Activated CD8-positive, alpha-beta memory T cell treated with anti-CD3 and anti-CD28 coated beads, Interleukin-2, amount 50 U/mL, for 24 hours (primary cell): ENCODE data around the gene PCDH15.

Experiments used
- DNase-seq: peaks from one replicate; pipeline ENCODE4 v3.0.0-alpha.2; 2020; ENCODE audit errors: extremely low read depth

PCDH15 gene

DNA sequence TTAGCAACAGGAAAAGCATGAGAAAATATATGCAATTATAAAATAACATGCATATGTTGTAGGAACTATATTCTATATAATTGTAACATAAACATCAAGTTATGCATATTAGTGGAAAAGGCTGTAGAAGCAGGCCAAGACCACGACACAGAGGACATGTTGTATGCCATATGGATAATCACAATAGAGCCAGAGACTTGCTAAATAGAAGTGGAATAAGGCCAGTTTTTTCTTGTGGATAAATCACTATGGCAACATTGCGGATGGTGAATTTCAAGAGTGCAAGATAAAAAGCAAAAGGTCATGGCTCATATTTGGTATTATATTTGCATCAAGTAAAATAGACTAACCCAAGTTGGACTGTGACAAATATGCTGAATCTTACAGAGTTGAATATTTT, 93.0 kb downstream of the PCDH15 start:
- no peak for DNase-seq

DNA sequence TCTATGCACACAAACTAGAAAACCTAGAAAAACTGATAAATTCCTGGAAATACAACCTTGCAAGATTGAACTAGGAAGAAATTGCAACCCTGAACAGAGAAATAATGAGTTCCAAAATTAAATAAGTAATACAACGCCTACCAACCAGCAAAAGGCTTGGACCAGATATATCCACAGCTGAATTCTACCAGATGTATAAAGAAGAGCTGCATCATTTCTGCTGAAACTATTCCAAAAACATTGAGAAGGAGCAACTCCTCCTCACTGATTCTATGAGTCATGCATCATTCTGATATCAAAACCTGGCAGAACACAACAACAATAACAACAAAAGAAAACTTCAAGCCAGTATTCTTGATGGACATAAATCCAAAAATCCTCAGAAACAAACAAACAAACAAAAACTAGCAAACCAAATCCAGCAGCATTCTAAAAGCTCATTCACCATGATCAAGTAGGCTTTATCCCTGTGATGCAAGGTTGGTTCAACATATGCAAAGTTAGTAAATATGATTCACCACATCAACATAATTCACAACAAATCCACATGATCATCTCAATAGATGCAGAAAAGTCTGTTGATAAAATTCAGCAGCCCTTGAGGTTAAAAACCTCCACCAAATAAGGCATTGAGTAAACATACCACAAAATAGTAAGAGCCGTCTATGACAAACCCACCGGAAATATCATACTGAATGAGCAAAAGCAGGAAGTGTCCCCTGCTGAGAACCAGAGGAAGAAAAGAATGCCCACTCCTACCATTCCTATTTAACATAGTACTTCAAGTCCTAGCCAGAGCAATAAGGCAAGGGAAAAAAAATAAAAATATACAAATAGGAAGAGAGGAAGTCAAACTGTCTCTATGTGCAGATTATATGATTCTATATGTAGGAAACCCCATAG, 98.2 kb downstream of the PCDH15 start:
- no peak for DNase-seq

DNA sequence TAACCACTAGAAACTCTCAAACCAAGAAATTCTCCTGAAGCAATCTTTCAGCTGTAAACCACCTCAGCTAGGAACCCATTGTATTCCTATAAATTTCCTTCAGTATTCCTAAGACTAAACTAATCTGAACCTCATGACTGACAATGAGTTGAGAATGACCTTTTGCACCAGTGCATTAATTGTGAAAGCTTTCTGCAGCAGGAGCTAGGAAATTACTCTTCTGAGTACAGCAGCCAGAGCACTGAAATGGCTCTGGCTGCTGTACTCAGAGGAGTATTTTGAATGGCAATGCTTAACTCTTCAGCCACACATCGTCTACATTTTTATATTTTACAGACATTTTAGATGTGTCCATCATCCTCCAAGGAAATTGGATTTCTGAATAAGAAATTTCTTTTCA, 109.7 kb downstream of the PCDH15 start:
- no peak for DNase-seq

DNA sequence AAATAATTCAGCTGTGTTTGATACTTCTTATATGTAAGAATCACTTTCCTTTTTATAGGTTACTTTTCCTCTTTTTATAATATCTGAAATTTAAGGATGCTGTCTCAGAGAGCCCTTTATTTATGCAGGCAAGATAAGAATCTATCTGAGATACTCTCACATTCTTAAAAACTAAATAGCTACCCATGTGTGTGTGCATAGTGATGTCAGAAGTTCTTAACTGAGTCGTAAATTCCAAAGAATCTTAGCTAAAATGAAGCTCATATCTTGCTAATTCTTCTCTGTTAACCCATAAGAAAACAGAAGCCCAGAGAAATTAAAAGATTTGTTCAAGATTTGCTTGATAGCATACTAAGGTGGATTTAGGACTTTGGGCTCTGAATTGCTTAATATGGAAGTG, 118.5 kb downstream of the PCDH15 start:
- DNase-seq, result no peak

DNA sequence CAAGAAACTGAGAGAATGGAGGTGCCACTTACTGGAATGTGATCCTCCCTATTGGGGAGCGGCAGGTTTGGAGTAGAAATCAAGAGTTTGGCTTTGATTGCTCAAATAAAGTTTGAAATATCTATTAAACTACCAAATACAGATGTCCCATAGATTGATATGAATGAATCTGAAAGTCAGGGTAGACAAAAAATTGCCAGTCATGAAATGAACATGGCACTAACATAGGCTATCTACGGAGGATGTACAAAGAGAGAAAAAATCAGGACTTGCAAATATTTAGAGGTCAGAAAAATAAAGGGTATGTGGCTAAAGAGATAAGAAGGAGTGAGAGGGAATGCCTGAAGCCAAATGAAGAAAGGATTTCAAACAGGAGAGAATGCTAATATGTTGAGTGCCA, 119.9 kb downstream of the PCDH15 start:
- DNase-seq, result no peak

DNA sequence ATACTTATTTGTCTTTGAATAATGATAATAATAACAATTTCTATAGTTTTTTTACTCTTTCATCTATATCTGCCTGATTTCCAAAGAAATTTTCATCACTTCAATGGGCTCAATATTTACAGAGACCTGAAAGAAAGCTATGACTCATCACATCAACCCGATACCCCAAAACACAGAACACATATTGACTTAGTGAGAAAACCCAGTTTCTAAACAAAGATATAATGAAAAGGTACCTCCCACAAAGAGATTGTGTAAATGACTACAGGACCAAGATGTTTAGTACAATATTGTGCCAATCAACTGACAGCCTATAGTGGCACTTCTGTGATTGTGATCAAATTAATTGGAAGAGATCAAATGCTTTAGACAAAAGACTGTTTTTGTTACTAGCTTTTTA, 133.9 kb downstream of the PCDH15 start:
- no peak for DNase-seq

DNA sequence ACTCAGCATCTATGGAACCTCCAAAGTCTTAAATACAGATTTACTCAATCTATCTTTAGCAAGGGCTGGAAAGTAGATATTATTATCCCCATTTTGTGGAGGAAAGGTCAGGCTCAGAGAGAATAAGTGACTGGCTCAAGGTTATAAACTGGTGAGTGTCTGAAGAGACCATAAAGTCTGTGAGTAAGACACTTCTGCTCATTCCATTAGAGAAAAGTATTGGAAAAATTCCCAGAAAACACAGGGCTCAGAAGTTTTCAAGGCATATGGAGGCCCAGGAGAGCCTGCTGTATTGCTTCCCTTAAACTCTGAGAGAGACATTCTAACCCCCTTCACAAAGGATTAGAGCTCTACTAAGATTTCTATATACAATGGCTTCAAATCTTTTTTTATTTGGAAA, 134.8 kb downstream of the PCDH15 start:
- no peak for DNase-seq

DNA sequence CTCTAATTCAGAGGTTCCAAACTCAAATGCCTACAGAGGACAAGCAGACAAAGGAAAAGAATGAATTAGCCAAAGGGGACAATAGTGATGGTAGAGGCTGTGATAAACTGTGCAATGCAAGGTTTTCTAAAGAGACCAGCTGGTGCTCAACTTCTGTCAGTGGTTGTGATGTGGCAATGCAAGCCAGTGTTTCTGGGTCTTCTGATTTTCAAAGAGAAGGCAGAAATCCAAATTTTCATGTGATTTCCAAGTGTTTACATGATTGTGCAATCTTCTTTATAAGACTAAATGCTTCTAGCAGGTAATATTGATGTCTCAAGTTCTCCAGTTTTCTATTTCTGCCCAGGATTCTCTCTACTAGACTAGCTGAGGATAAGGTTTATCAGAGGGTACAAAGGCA, 135.9 kb downstream of the PCDH15 start:
- DNase-seq, result no peak

DNA sequence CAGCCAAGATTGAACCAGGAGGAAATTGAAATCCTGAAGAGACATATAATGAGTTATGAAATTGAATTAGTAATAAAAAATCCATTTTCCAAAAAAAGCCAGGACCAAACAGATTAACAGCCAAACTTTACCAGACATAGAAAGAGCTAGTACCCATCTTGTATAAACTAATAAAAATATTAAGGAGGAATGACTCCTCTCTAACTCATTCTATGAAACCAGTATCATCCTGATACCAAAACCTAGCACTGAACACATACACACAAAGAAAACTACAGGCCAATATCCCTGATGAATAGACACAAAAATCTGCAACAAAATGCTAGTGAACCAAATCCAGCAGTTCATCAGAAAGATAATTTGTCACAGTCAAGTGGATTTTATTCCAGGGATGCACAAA, 140.6 kb downstream of the PCDH15 start:
- DNase-seq, result no peak

DNA sequence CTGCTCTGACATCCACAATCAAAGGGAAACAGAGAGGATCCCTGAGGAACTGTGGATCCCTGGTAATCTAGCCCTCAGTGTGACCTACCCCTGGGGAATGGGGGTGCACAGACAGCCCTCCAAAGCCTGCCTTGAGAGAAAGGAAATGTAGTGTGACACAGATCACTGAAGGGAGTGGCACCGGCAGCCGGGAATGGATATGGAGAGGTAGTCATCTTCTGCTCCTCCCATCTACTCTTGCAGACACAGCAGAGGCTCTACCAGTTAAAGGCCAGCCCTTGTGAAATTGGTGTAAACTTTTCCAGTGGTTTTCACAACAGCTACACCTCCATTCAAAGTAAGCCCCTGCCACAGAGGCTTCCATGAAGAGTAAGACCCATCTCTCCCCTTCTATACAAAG, 144.4 kb downstream of the PCDH15 start:
- no peak for DNase-seq

DNA sequence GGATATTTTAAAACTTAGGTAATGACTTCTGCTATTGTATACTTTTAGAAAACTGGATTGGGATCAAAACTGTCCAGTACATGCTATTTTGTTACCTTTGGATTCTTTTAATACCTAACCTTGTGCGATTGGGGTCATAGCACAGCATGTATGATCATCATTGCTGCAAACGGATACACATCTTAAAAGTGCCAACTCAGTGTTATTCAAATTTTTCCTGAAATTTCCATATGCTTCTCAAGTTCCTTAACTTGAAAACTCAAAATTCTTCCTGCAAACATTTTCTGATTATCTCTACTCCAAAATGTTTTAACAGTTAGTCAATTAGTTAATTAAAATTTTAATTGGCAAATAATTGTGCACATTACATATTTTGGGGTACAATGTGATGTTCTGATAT, 147.5 kb downstream of the PCDH15 start:
- DNase-seq, result no peak

DNA sequence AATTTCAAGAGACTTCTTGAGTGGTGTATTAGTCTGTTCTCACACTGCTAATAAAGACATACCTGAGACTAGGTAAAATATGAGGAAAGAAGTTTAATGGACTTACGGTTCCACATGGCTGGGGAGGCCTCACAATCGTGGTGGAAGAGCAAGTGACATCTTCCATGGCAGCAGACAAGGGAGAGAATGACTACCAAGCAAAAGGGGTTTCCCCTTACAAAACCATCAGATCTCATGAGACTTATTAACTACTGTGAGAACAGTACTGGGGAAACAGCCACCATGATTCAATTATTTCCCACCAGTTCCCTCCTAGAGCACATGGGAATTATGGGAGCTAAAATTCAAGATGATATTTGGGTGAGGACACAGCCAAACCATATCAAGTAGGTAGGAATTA, 150.5 kb downstream of the PCDH15 start:
- DNase-seq, result no peak

DNA sequence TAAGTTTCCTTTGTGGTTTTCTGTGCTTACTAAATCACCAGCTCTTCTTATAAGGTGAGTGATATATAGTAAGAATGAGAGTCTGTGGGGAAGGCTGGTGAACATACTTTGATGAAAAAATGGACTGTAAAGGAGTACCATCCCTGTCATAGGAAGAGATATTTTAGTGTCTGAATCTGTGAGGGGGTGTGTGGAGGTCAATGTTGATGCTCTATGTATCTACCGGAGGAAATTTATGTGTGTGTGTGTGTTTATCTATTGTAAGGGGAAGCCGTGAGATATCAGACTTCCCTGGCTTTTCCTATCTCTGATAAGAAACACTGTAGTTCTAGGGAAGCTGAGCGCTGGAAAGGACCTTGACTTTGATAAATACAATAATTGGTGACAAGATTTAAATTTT, 179.0 kb downstream of the PCDH15 start:
- no peak for DNase-seq

DNA sequence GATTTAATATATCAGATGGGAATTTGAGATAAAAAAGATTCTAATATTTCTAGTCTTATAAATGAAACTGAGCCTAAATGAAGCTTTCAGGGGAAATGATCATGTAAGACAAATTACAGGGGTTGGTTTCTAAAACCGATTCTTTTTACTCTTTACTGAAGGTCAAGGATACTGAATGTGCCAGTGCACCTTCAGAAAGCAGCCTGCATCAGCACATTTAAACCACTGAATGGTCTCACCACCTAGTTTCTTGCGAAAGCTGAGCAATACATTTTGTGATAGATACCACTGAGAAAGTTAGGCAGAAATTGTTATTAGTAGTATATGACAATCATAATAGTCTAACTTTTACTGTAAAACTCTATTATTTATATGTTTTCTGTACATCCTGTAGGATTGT, 180.7 kb downstream of the PCDH15 start:
- DNase-seq, result no peak

DNA sequence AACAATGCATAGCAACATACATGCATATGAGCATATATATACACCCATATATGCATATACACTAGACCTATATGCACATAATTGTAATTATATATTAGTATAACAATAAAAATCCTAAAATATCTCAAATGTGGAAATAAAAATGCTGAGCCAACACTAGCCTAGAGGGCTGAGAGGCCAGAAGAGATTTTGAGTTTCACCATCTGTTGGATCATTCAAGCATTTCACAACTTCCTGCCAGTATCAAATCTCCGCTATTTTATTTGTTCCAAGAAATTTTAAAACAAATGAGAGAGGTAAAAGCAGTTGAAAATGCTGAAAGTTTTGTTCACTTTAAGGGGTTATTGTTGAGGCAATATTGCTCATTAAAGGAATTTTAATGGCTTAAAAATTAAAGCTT, 187.0 kb downstream of the PCDH15 start:
- no peak for DNase-seq

DNA sequence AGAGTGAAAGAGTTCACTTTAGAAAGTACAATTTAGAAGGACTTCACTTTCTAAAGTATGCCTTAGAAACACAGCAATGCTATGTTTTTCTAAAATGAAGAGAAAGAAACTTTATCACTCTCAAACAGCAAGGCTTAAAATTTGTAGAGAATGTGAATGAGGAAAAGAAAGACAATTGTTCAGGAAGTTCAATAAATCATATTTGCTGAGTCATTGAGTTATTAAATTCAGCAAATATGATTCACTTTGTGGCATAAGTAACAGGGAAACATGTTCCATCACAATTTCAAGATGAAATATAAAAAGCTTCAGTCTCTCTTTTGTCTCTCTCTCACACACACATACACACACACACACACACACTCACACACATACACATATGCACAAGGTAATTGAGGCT, 187.9 kb downstream of the PCDH15 start:
- DNase-seq, result no peak

DNA sequence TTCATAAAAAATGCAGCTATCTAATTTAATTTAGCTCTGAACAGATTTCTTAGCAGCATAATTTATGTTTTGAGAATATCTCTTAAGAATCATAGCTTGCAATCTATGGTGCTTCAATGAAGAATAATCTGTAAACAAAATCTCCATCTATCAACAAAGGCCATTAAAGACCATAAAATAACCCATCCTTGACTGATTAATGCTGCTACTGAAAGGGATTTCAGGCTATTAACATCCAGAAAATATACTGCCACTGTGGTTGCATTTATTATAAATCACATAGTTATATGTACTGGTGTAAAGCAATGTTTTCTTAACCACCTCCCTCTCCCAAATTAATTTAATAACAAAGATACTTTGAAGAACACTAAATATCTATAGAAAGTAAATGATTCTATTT, 191.6 kb downstream of the PCDH15 start:
- no peak for DNase-seq

DNA sequence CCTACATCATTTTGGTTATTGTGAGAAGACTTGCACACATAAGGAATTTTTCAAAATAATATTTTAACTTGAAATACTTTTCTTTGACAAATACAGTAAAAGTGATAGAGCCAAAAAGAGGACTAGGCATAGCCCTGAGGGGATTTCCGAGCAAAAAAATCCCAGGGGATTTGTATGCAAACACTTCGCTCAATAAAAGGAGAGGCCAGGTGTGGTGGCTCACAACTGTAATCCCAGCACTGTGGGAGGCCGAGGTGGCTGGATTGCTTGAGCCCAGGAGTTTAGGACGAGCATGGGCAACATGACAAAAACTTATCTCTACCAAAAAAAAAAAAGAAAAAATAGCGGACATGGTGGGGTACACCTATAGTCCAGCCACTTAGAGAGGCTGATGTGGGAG, 193.0 kb downstream of the PCDH15 start:
- no peak for DNase-seq

DNA sequence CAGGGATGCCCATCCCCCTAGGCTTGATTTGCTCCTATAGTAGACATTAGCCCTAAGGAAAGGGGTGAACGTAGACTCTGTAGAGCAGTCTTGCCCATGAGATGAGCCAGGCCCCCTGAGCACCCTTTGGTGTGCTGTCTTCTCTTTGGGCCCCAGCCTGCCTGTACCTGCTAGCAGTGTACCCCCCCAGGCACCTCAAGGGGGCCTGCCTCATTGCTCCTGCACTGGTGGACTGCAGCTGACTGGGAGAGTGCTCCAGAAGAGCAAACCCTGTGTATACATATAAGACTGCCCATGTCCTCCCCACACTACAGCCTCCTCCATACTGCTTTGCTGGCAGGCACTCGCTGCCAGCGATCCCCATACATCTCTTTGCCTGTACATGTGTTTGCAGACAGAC, 206.7 kb downstream of the PCDH15 start:
- no peak for DNase-seq

DNA sequence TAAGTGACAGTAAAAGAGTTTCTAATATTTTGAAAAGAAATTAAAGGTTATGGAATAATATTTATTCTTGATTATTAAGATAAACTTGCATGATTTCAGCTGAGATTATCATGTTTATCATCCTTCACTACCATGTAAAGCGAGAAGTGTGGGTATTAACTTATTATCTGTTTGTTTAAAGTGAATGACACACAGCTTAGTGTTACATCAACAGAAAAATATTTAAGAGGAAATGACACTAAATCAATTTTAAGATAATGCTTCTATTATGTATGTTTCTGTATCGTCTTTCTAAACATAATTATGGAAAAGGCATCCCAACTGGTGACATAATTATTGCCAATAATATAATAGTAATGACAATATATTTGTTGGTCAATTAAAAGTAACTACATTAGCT, 213.1 kb downstream of the PCDH15 start:
- DNase-seq, result no peak

DNA sequence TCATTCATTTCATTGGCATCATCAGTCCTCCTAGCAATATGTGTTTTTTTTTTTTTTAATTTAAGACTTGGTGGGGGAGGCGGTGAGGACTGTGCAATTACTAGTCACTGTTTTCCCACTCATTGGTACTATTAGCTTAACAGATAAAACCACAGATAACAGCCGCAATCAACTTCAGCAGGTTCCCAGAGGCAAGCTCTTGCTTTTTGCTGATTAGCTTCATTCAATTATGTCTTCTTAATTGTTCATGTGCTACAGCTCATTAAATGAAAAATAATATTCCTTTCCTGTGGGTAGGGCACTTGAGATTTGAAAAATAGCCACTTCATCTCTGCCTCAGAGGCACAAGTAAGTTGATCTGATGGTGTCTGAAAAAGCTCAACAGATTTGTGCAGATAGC, 215.5 kb downstream of the PCDH15 start:
- DNase-seq, result no peak

DNA sequence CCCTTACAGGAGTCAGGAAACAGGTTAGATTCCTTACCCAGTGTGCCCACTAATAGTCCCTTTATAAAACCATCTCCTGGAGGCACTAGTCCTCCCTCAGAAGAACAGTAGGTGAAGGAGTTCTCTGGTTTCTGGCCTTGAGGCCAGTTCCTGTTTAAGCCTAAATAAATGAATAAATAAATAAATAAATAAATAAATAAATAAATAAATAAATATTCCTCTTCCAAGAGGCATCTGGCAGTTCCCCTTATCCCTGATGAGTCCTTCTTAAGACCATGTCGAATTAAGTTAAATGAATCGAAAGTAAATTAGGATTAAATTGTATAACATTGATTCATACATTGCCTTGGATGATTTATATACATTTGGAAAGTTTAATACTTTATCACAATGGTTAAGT, 223.3 kb downstream of the PCDH15 start:
- no peak for DNase-seq

DNA sequence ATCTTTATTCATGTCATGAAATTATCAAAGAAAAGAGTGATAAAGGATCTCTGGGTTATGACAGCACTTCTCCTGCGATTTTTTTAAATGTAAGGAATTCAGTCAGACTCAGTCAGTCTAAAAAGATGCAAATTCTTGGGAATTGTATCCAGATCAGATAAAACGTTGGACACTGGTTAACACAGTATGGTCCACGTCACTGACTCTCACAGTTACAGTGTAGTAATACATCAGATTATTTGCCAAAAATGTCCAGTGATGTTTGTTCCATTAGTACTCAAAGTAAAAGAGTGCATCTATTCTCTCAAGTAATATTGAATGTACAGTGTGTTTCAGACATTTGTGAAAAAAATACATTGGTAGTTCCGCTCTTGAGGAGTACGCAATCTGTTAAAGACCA, 224.5 kb downstream of the PCDH15 start:
- no peak for DNase-seq

DNA sequence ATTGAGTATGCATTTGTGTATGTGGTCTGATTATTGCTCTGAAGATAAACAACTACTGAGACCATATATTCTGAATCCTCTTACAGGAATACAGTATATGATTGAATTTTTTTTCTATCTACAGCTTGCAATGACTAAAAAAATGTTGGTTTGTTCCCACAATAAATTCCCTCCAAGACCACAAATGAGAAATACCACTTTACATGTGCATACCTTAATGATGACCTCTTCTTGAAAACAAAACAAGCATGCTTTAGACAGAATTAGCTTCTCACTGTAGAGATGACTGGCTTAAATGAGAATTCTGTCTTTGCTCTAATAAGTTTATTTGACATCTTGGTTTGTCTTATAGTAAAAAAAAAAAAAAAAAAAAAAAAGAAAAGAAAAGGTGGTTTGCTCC, 241.5 kb downstream of the PCDH15 start:
- DNase-seq, result no peak
